ENCODE results near the gene MYO7A.

- TF ChIP-seq CTCF (IDR thresholded peaks at IDR 0.05) (no peak), POLR2A (IDR thresholded peaks at IDR 0.05) (no peak)
These were observed 40.3 kb upstream of the MYO7A start for GRCh38 chr11:77087723-77088225.
